ENCODE measurements around the gene RAD51B.

DNA sequence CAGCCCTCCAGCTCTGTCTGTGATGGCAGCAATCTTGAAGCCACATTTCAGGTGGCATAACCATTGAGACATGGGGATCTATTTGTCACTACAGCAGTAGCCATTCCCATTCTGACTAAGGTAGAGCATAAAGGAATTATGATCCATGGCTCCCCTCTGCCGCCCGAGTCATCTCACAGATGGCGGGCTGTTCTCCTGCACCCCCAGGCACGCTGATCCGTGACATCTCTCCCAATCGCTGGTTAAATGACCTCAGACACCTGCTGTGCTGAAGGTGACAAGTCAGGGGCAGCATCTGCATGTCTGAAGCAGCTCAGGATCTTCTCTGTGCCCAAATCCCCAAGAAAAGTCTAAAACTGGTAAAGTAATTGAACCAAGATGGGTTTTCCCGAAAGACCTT is 849.0 kb downstream of the RAD51B start:
- TF ChIP-seq, protein P1, sequence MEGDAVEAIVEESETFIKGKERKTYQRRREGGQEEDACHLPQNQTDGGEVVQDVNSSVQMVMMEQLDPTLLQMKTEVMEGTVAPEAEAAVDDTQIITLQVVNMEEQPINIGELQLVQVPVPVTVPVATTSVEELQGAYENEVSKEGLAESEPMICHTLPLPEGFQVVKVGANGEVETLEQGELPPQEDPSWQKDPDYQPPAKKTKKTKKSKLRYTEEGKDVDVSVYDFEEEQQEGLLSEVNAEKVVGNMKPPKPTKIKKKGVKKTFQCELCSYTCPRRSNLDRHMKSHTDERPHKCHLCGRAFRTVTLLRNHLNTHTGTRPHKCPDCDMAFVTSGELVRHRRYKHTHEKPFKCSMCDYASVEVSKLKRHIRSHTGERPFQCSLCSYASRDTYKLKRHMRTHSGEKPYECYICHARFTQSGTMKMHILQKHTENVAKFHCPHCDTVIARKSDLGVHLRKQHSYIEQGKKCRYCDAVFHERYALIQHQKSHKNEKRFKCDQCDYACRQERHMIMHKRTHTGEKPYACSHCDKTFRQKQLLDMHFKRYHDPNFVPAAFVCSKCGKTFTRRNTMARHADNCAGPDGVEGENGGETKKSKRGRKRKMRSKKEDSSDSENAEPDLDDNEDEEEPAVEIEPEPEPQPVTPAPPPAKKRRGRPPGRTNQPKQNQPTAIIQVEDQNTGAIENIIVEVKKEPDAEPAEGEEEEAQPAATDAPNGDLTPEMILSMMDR (conservative IDR thresholded peaks at IDR 0.05) = no peak
- TF ChIP-seq EZH2 (IDR thresholded peaks at IDR 0.05; ENCODE audit: low read depth) = no peak
